Natural killer cell (primary cell): ENCODE data around the gene IKZF4. TPM values are rescaled to one million over a fixed set of nuclear protein-coding genes. Genes with fewer than 3 reads are reported as not detected.
A peak's percentile ranks its signal among the peaks of the same experiment; 100 is the strongest.

Experiments
- ATAC-seq, 3 donors: fragments of 150-1000 bp in 2 of 3; fragments of 200-7000 bp in 1 of 3; cut with Tn5 transposase; 1 replicate in 1 of 3; 2 replicates in 2 of 3; pipeline ENCODE4 v1.10.0; 2021; ENCODE audit warnings: mild to moderate bottlenecking in 2 of 3, moderate library complexity in 2 of 3
- DNase-seq, 2 donors: peaks; one replicate each; pipeline versions ENCODE4 v3.0.0 to v3.0.0-alpha.2; 2013 to 2021; ENCODE audit warnings: mixed read lengths in 1 of 2
- H3K27ac ChIP-seq: one replicate; pipeline ENCODE4 v1.5.1; 2013; ENCODE audit warnings: mild to moderate bottlenecking, low read length
- H3K27me3 ChIP-seq: one replicate; pipeline ENCODE4 v1.6.1; 2013; ENCODE audit warnings: low read length; ENCODE audit not compliant: control insufficient read depth, insufficient read depth
- H3K36me3 ChIP-seq: one replicate; pipeline ENCODE4 v1.6.1; 2013; ENCODE audit warnings: low read length; ENCODE audit not compliant: control insufficient read depth, insufficient read depth
- H3K4me1 ChIP-seq: one replicate; pipeline ENCODE4 v1.6.1; 2013; ENCODE audit warnings: low read length; ENCODE audit not compliant: control insufficient read depth, insufficient read depth
- H3K4me3 ChIP-seq: one replicate; pipeline ENCODE4 v1.5.1; 2013; ENCODE audit warnings: low read length
- H3K9me3 ChIP-seq: one replicate; pipeline ENCODE4 v1.6.1; 2013; ENCODE audit warnings: low read length; ENCODE audit not compliant: control insufficient read depth, insufficient read depth
- H3K27ac Mint-ChIP-seq, 2 donors: one replicate each; pipeline ENCODE4 v1.8.0; 2022; ENCODE audit warnings: mild to moderate bottlenecking in 2 of 2, mixed read lengths in 2 of 2, moderate library complexity in 1 of 2
- H3K27me3 Mint-ChIP-seq, 2 donors: one replicate each; pipeline ENCODE4 v1.8.0; 2022; ENCODE audit warnings: low read depth in 2 of 2, mixed read lengths in 2 of 2
- H3K36me3 Mint-ChIP-seq: one replicate; pipeline ENCODE4 v1.8.0; 2022; ENCODE audit warnings: mixed read lengths
- H3K4me1 Mint-ChIP-seq, 2 donors: one replicate each; pipeline ENCODE4 v1.8.0; 2022; ENCODE audit warnings: mixed read lengths in 2 of 2
- H3K4me3 Mint-ChIP-seq: one replicate; pipeline ENCODE4 v1.8.0; 2022; ENCODE audit warnings: mild to moderate bottlenecking, moderate library complexity, mixed read lengths
- H3K9me3 Mint-ChIP-seq, 2 donors: one replicate each; pipeline ENCODE4 v1.8.0; 2022; ENCODE audit warnings: mixed read lengths in 2 of 2
- CTCF ChIP-seq: fragments of 200-600 bp; IDR thresholded peaks from one replicate; pipeline ENCODE4 v1.8.0; 2022; ENCODE audit warnings: antibody characterized with exemption
- whole genome bisulfite sequencing: methylation state at CpG from one replicate; pipeline ENCODE4 v1.1.7; 2013; ENCODE audit warnings: missing lambda C conversion rate; ENCODE audit not compliant: insufficient coverage; 5-methylcytosine and 5-hydroxymethylcytosine counted together
- intact Hi-C: fragments of 100-400 bp; cut with micrococcal nuclease; formaldehyde crosslinking; loops from one replicate; pipeline ENCODE4 v1.14.2; 2022
- total RNA-seq, 4 donors: library from RNA; stranded (reverse); fragments of 120-200 nt in 1 of 4; gene quantifications; one replicate each; pipeline versions ENCODE4 v1.2.3 to v1.2.4, GENCODE V29; 2013 to 2022

Gene IKZF4
- total RNA-seq, 3 donors from 2014 or later (not counting 1 experiment from before 2014, with no cell fraction given), result 4.4 to 5.5 (median 5.5) TPM

- Mint-ChIP-seq H3K27me3 (peaks cover 7 to 21% of the 10 kb centered on the region in 2 donors), H3K27ac (no peak overlapping the region), H3K9me3 (no peaks in the 10 kb centered on the region), H3K4me1 (peaks cover 0 to 21% of the 10 kb centered on the region in 2 donors), H3K36me3 (no peaks in the 10 kb centered on the region), H3K4me3 (peak overlapping the region; percentile 75)
- Histone ChIP-seq H3K27ac (no peak overlapping the region), H3K27me3 (peaks cover 10% of the 10 kb centered on the region), H3K4me3 (peak overlapping the region; percentile 58), H3K36me3 (no peaks in the 10 kb centered on the region), H3K4me1 (peaks cover 20% of the 10 kb centered on the region), H3K9me3 (no peaks in the 10 kb centered on the region)
- ATAC-seq (no peak), DNase-seq (no peak)
- intact Hi-C loops, result no loop called here
- WGBS, result 38% methylated on average over 20 of the region's 20 CpGs
- no peak for TF ChIP-seq CTCF
These were observed 59.8 kb downstream of the IKZF4 start for GRCh38 chr12:56080556-56081138.

- no peaks in the 10 kb centered on the region for H3K9me3 ChIP-seq
- Mint-ChIP-seq H3K4me1 (peaks cover 0 to 21% of the 10 kb centered on the region in 2 donors), H3K9me3 (no peaks in the 10 kb centered on the region), H3K36me3 (no peaks in the 10 kb centered on the region), H3K27me3 (peaks cover 7 to 21% of the 10 kb centered on the region in 2 donors), H3K4me3 (peak overlapping the region; percentile 75), H3K27ac (no peak overlapping the region)
- intact Hi-C loops, result no loop called here
- H3K4me1 ChIP-seq, result peaks cover 20% of the 10 kb centered on the region
- H3K4me3 ChIP-seq, result no peak overlapping the region
- WGBS, result 77% methylated on average over 5 of the region's 6 CpGs
- TF ChIP-seq CTCF, result no peak
- no peak overlapping the region for H3K27ac ChIP-seq
- no peak for ATAC-seq
- H3K27me3 ChIP-seq, result peaks cover 10% of the 10 kb centered on the region
- DNase-seq, result no peak
- H3K36me3 ChIP-seq, result no peaks in the 10 kb centered on the region
These were observed 60.8 kb downstream of the IKZF4 start for GRCh38 chr12:56081393-56082347.

- WGBS, result 100% methylated on average over 1 of the region's 2 CpGs
- H3K27me3 ChIP-seq, result peaks cover 10% of the 10 kb centered on the region
- no peaks in the 10 kb centered on the region for H3K9me3 ChIP-seq
- no peaks in the 10 kb centered on the region for H3K36me3 Mint-ChIP-seq
- no peaks in the 10 kb centered on the region for H3K9me3 Mint-ChIP-seq
- ATAC-seq (no peak), DNase-seq (no peak)
- H3K27me3 Mint-ChIP-seq, result peaks cover 7 to 21% of the 10 kb centered on the region in 2 donors
- no peak overlapping the region for H3K4me3 ChIP-seq
- peaks cover 0 to 21% of the 10 kb centered on the region in 2 donors for H3K4me1 Mint-ChIP-seq
- intact Hi-C loops, result no loop called here
- no peak overlapping the region for H3K27ac Mint-ChIP-seq
- H3K4me3 Mint-ChIP-seq, result no peak overlapping the region
- H3K27ac ChIP-seq, result no peak overlapping the region
- no peak for TF ChIP-seq CTCF
- H3K36me3 ChIP-seq, result no peaks in the 10 kb centered on the region
- H3K4me1 ChIP-seq, result peaks cover 20% of the 10 kb centered on the region
These were observed 61.5 kb downstream of the IKZF4 start for GRCh38 chr12:56082382-56082781.
